Measurements from ENCODE around the gene ARMH3.

DNA sequence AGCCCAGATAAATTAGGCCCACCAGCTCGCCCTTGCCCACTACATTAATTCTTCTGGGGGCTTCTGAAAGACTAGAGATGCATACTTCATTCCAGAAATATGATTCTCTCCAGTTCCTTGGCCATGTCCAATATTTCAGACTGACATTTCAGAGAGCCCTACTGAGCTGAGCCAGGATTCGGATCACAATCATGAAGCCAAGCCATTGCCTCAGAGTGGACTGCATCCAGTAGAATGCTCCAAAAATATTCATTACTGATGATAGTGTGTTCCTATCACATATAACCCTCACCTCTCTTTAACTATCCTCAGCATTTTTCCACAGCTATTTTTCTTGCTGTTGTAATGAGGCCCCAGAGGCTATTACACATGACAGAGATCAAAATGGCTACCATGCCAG, 38.7 kb downstream of the ARMH3 start:
- TF ChIP-seq, protein P1, sequence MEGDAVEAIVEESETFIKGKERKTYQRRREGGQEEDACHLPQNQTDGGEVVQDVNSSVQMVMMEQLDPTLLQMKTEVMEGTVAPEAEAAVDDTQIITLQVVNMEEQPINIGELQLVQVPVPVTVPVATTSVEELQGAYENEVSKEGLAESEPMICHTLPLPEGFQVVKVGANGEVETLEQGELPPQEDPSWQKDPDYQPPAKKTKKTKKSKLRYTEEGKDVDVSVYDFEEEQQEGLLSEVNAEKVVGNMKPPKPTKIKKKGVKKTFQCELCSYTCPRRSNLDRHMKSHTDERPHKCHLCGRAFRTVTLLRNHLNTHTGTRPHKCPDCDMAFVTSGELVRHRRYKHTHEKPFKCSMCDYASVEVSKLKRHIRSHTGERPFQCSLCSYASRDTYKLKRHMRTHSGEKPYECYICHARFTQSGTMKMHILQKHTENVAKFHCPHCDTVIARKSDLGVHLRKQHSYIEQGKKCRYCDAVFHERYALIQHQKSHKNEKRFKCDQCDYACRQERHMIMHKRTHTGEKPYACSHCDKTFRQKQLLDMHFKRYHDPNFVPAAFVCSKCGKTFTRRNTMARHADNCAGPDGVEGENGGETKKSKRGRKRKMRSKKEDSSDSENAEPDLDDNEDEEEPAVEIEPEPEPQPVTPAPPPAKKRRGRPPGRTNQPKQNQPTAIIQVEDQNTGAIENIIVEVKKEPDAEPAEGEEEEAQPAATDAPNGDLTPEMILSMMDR (IDR thresholded peaks at IDR 0.05; ENCODE audit: low read length): no peak
- TF ChIP-seq EZH2phosphoT487 (IDR thresholded peaks at IDR 0.05; ENCODE audit: low read length): no peak
- TF ChIP-seq EZH2 (optimal IDR thresholded peaks at IDR 0.05; ENCODE audit: low read depth, low read length): no peak
